Naive thymus-derived CD8-positive, alpha-beta T cell (primary cell): Measurements from ENCODE around the gene MAP4K5. TPM values are rescaled to one million over a fixed set of nuclear protein-coding genes. Genes with fewer than 3 reads are reported as not detected.

ENCODE experiments used
- ATAC-seq, 2 donors: fragments of 150-1000 bp; cut with Tn5 transposase in 1 of 2; sonication (Bioruptor Pico), chemical (Tn5 transposase) in 1 of 2; 1 replicate in 1 of 2; 2 replicates in 1 of 2; pipeline ENCODE4 v1.10.0; 2021; ENCODE audit warnings: mild to moderate bottlenecking in 2 of 2, moderate library complexity in 2 of 2
- POLR2A ChIA-PET: fragments of 350-600 bp; sonication (Branson Sonifier 250); formaldehyde crosslinking; loops from one replicate; lab custom pipeline; 2021; ENCODE audit warnings: antibody characterized with exemption; lab: Charles Lee
- DNase-seq, 10 donors: peaks; one replicate each; pipeline versions ENCODE4 v3.0.0 to v3.0.0-alpha.2; 2020 to 2022
- H3K27ac Mint-ChIP-seq, 10 donors: one replicate each; pipeline ENCODE4 v1.8.0; 2020 to 2022; ENCODE audit warnings: mild to moderate bottlenecking in 10 of 10, mixed read lengths in 10 of 10, moderate library complexity in 4 of 10, inconsistent platforms in 1 of 10
- H3K27me3 Mint-ChIP-seq, 5 donors: one replicate each; pipeline ENCODE4 v1.8.0; 2021 to 2022; ENCODE audit warnings: mixed read lengths in 5 of 5
- H3K36me3 Mint-ChIP-seq, 3 donors: one replicate each; pipeline ENCODE4 v1.8.0; 2020 to 2022; ENCODE audit warnings: mixed read lengths in 3 of 3, mild to moderate bottlenecking in 2 of 3, inconsistent platforms in 1 of 3
- H3K4me1 Mint-ChIP-seq, 4 donors: one replicate each; pipeline ENCODE4 v1.8.0; 2021 to 2022; ENCODE audit warnings: mixed read lengths in 4 of 4
- H3K4me3 Mint-ChIP-seq, 10 donors: one replicate each; pipeline ENCODE4 v1.8.0; 2020 to 2022; ENCODE audit warnings: mild to moderate bottlenecking in 10 of 10, mixed read lengths in 10 of 10, moderate library complexity in 6 of 10, inconsistent platforms in 1 of 10
- H3K9me3 Mint-ChIP-seq, 9 donors: one replicate each; pipeline ENCODE4 v1.8.0; 2020 to 2022; ENCODE audit warnings: mixed read lengths in 9 of 9, mild to moderate bottlenecking in 3 of 9, inconsistent platforms in 1 of 9, moderate library complexity in 1 of 9
- polyA plus RNA-seq, 3 donors: library from polyadenylated mRNA; unstranded; fragments of 300-500 nt; fragmentation: Illumina TruSeq; gene quantifications; one replicate each; pipeline ENCODE4 v1.2.3, GENCODE V29; 2021
- total RNA-seq, 8 experiments: library from RNA in 2 of 8; stranded (reverse) in 2 of 8; gene quantifications; one replicate each; pipeline ENCODE4 v1.2.3 and lab custom pipeline; 2021 to 2026

MAP4K5 gene
- total and polyA plus RNA-seq, 5 experiments from 2014 or later, result 12.1 to 55.5 (median 20.4) TPM

GRCh38 chr14:50530794-50531365, 1.5 kb downstream of the MAP4K5 start:
- POLR2A ChIA-PET, result interaction anchor here (1.6 kb wide), 2 partner anchors 209 to 219 kb away, joined by 7 to 8 read pairs; partner anchors contain the start of genes DMAC2L and L2HGDH
- Mint-ChIP-seq H3K4me1 (peaks cover 25 to 64% (median 59%) of the 10 kb centered on the region in 4 donors), H3K27me3 (no peaks in the 10 kb centered on the region), H3K4me3 (peak overlapping the region; percentile 87 to 92 (median 89)), H3K9me3 (no peaks in the 10 kb centered on the region), H3K27ac (peak overlapping the region in 8 of 10 donors; percentile 26 to 93 (median 74)), H3K36me3 (peaks cover 0 to 11% (median 1%) of the 10 kb centered on the region in 3 donors)
- DNase-seq (no peak), ATAC-seq (no peak)

DNA sequence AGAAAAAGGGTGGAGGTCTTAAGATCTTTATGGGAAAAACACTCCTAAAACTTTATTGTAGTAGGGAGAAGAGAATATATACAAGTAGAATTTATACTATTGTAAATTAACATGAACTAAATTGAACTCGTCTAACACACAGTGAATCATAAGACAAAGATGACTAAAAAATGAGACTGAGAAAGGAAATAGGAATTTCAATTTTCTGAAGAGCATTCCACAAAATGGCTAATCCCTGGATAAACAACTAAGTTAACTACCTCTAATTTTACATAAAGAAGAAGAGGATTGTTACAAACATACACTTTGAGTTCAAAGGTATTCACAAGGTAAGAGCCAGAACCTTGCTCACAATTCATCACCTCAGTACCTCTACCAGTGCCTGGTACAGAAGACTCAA, 2.0 kb downstream of the MAP4K5 start:
- Mint-ChIP-seq H3K9me3 (no peaks in the 10 kb centered on the region), H3K27ac (peak overlapping the region in 7 of 10 donors; percentile 12 to 80 (median 26)), H3K4me3 (peak overlapping the region; percentile 28 to 92 (median 88)), H3K4me1 (peaks cover 25 to 64% (median 61%) of the 10 kb centered on the region in 4 donors), H3K36me3 (peaks cover 0 to 11% (median 1%) of the 10 kb centered on the region in 3 donors), H3K27me3 (no peaks in the 10 kb centered on the region)
- ATAC-seq (no peak), DNase-seq (no peak)
- POLR2A ChIA-PET, result interaction anchor here (0.6 kb wide), 1 partner anchor 299 kb away, joined by 3 read pairs; the partner anchor contains the start of gene SOS2

DNA sequence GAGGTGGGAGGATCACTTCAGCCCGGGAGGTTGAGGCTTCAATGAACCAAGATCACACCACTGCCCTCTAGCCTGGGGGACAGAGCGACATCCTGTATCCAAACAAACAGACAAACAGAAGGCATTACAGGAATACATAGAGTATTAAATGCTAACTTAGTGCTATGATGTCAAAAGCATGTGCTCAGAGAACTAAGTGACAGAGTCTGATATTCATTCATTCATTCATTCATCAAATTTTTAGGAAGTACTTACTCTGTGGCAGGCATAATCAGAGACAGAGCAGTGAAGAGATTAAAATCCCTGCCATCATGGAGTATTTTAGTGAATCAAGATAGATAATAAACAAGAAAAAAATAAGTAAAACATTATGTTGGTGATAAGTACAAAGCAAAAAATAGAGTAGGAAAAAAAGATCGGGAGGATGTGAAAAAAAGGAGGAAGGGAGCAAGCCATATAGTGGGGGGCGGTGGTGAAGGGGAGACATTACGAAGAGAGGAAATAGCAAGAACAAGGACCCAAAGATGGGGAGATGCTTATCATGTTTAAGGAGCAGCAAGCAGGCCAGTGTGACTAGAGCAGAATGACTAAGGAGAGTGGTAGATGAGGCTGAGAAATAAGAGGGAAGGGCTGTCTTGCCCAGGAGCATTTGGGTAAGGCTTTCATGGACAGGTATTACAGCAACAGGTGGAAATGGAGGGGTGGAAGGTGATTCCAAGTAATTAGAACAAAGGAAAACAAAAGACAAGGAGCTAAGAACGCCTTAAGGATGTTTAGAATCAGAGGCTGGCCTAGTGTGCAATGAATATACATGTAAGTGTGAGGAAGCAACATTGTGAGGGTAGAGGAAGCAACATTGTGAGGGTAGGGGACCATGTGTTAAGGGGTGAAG, 2.8 kb downstream of the MAP4K5 start:
- H3K4me1 Mint-ChIP-seq, result peaks cover 31 to 73% (median 69%) of the 10 kb centered on the region in 4 donors
- H3K4me3 Mint-ChIP-seq, result peak overlapping the region; percentile 10 to 92 (median 88)
- ATAC-seq (no peak), DNase-seq (no peak)
- H3K36me3 Mint-ChIP-seq, result peaks cover 0 to 14% (median 1%) of the 10 kb centered on the region in 3 donors
- H3K27me3 Mint-ChIP-seq, result no peaks in the 10 kb centered on the region
- H3K9me3 Mint-ChIP-seq, result no peaks in the 10 kb centered on the region
- POLR2A ChIA-PET, result interaction anchor here (0.6 kb wide), 1 partner anchor 298 kb away, joined by 3 read pairs; the partner anchor contains the start of gene SOS2
- H3K27ac Mint-ChIP-seq, result peak overlapping the region; percentile 6 to 78 (median 35)

GRCh38 chr14:50528000-50528399, 4.4 kb downstream of the MAP4K5 start:
- Mint-ChIP-seq H3K27ac (peak overlapping the region in 1 of 10 donors; percentile 31), H3K4me3 (no peak overlapping the region), H3K36me3 (peaks cover 0 to 16% (median 1%) of the 10 kb centered on the region in 3 donors), H3K27me3 (no peaks in the 10 kb centered on the region), H3K9me3 (no peaks in the 10 kb centered on the region), H3K4me1 (peaks cover 40 to 77% (median 75%) of the 10 kb centered on the region in 4 donors)
- no peak for ATAC-seq
- POLR2A ChIA-PET, result interaction anchor here (0.7 kb wide), 1 partner anchor 169 kb away, joined by 3 read pairs; no protein-coding TSS in a partner anchor
- no peak for DNase-seq

DNA sequence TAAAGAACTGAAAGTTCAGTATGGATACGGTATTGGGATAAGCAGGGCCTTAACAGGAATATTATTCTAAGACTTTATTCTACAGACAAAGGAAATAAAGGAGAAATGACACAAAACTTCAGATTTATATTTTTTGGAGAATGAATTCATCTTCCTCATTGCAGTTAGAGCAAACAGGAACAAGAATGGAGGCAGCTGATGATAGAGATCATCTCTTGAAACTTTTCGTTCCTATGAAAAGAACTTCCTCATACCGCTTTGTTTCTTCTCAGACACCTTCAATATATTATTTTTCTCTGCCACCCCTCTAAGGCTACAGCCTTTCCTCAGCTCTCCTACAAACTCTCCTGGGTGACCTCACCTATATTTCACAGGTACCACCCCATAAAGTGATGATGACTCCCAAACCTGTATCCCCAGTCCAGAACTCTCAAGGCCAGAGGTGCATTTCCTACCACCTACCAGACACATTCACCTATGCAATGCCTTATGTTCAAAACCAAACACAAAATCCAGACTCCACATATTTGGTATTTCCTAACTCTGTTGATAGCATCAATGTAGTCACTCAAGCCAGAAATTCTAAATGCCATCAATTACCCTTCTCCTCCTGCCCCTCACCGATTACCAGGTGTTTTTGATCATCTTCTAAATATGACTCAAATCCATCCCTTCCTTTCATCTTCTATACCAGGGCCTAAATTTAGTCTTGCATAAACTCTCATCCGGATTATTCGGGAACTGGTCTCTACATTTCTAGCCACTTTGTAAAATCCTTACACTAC, 7.4 kb downstream of the MAP4K5 start:
- Mint-ChIP-seq H3K27ac (peak overlapping the region in 9 of 10 donors; percentile 0 to 66 (median 24)), H3K4me3 (peak overlapping the region in 7 of 10 donors; percentile 1 to 37 (median 11)), H3K27me3 (no peaks in the 10 kb centered on the region), H3K4me1 (peaks cover 40 to 75% (median 73%) of the 10 kb centered on the region in 4 donors), H3K36me3 (peaks cover 0 to 16% (median 1%) of the 10 kb centered on the region in 3 donors), H3K9me3 (no peaks in the 10 kb centered on the region)
- DNase-seq (no peak), ATAC-seq (no peak)
- POLR2A ChIA-PET, result no interaction called here

DNA sequence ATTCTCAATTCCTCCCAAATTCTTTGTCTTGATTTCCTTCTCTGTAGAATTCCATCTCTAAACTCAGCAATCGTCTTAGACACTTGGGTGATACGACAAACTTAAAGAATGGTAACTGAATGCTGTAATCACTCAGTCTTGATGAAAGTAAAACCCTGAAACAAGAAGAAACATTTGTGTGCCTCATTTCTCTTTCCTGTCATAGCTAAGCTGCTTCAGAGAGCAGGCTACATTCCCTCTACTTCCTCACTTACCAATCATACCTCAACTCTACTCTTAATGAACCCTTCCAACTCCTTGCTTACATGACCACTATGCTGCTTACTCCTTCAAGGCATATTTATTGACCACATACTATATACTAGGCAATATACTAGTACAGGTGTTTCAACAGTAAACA, 8.3 kb downstream of the MAP4K5 start:
- POLR2A ChIA-PET, result no interaction called here
- Mint-ChIP-seq H3K4me3 (peak overlapping the region in 5 of 10 donors; percentile 1 to 26 (median 11)), H3K27ac (peak overlapping the region in 5 of 10 donors; percentile 1 to 66 (median 15)), H3K9me3 (no peaks in the 10 kb centered on the region), H3K27me3 (no peaks in the 10 kb centered on the region), H3K36me3 (peaks cover 0 to 19% (median 1%) of the 10 kb centered on the region in 3 donors), H3K4me1 (peaks cover 32 to 69% (median 66%) of the 10 kb centered on the region in 4 donors)
- DNase-seq (no peak), ATAC-seq (no peak)

- H3K36me3 Mint-ChIP-seq, result peaks cover 0 to 19% (median 0%) of the 10 kb centered on the region in 3 donors
- peak overlapping the region in 1 of 10 donors; percentile 17 for H3K4me3 Mint-ChIP-seq
- no peaks in the 10 kb centered on the region for H3K9me3 Mint-ChIP-seq
- peak overlapping the region in 6 of 10 donors; percentile 1 to 66 (median 21) for H3K27ac Mint-ChIP-seq
- peaks cover 34 to 65% (median 64%) of the 10 kb centered on the region in 4 donors for H3K4me1 Mint-ChIP-seq
- POLR2A ChIA-PET, result no interaction called here
- no peaks in the 10 kb centered on the region for H3K27me3 Mint-ChIP-seq
- ATAC-seq (no peak), DNase-seq (no peak)
These were observed 8.9 kb downstream of the MAP4K5 start for GRCh38 chr14:50523271-50524041.

- peak overlapping the region in 7 of 10 donors; percentile 5 to 73 (median 25) for H3K4me3 Mint-ChIP-seq
- peak in 1 of 2 donors; percentile 43 for ATAC-seq
- H3K9me3 Mint-ChIP-seq, result no peaks in the 10 kb centered on the region
- H3K4me1 Mint-ChIP-seq, result peaks cover 34 to 60% (median 60%) of the 10 kb centered on the region in 4 donors
- H3K36me3 Mint-ChIP-seq, result peaks cover 0 to 18% (median 0%) of the 10 kb centered on the region in 3 donors
- DNase-seq, result no peak
- peak overlapping the region in 8 of 10 donors; percentile 16 to 86 (median 60) for H3K27ac Mint-ChIP-seq
- H3K27me3 Mint-ChIP-seq, result no peaks in the 10 kb centered on the region
- POLR2A ChIA-PET, result no interaction called here
These were observed 10.4 kb downstream of the MAP4K5 start for GRCh38 chr14:50521912-50522341.

DNA sequence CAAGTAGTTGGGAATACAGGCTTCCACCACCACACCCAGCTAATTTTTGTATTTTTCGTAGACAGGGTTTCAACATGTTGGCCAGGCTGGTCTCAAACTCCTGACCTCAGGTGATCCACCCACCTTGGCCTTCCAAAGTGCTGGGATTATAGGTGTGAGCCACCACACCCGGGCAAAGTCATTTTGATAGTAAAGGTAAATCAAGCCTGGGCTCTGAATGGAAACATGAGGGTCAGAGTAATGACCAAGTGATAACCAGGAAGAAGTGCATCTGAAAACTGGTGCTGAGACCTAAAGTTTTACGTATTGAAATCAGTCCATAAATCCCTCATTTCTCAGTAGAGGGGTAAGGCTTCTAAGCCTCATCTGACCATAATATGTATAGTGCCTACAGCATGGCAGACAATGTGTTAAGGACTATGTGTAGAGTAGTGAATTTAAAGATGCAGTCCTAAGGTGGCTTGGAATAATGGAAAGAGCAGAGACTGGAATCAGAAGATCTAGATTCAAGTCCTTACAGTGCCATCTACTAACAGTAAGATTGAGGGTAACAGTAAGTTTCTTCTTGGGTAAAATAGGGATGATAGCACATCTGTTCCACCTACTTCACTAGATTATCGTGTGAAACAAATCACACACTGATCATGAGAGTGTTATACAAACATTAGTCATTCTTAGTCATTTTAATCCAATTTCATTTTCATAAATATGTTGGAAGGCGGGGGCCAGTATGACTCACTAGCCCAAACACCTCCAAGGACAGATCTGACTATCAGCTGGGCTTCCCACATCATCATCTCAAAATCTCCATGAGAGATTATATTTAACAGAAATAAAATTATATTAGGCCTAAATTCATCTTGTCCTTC, 11.2 kb downstream of the MAP4K5 start:
- H3K27ac Mint-ChIP-seq, result peak overlapping the region in 6 of 10 donors; percentile 15 to 86 (median 46)
- peak overlapping the region in 4 of 10 donors; percentile 25 to 73 (median 57) for H3K4me3 Mint-ChIP-seq
- POLR2A ChIA-PET, result no interaction called here
- no peaks in the 10 kb centered on the region for H3K9me3 Mint-ChIP-seq
- H3K27me3 Mint-ChIP-seq, result no peaks in the 10 kb centered on the region
- DNase-seq (no peak), ATAC-seq (no peak)
- H3K36me3 Mint-ChIP-seq, result peaks cover 0 to 15% (median 0%) of the 10 kb centered on the region in 3 donors
- peaks cover 30 to 58% (median 55%) of the 10 kb centered on the region in 4 donors for H3K4me1 Mint-ChIP-seq

DNA sequence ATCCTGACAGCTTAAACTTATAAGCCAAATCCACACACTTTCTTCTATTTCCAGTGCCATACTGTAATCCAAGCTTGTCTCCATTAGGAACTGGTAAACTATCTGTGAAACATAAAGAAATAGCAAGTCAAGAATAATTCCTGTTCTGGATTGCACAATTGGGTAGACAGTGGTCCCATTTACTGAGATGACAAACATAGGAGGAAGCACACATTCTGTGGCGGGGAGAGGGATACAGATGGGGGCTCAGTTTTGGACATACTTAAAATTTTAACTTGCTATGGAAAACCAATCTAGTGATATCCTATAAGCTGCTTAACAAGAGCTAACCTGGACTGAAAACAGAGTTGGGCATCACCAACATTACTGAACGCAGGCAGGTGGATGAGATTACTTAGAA, 16.3 kb downstream of the MAP4K5 start:
- Mint-ChIP-seq H3K27me3 (no peaks in the 10 kb centered on the region), H3K36me3 (peaks cover 2 to 13% (median 3%) of the 10 kb centered on the region in 3 donors), H3K27ac (no peak overlapping the region), H3K4me1 (peaks cover 6 to 21% (median 14%) of the 10 kb centered on the region in 4 donors), H3K4me3 (no peak overlapping the region), H3K9me3 (peaks cover 0 to 2% (median 0%) of the 10 kb centered on the region in 9 donors)
- ATAC-seq, result no peak
- POLR2A ChIA-PET, result no interaction called here
- DNase-seq, result no peak
